OCI-LY7 (cell line): ENCODE measurements around the gene VKORC1. TPM values are rescaled to one million over a fixed set of nuclear protein-coding genes. Genes with fewer than 3 reads are reported as not detected.
A peak's percentile ranks its signal among the peaks of the same experiment; 100 is the strongest.

Source experiments
- BruUV-seq: library from RNA; stranded (reverse); fragments of 400-500 nt; replicated peaks from 2 replicates; lab custom pipeline; 2021; lab: Mats Ljungman, UMichigan
- CTCF ChIA-PET: fragments of 300-600 bp; sonication (Branson Sonifier 250); formaldehyde crosslinking; loops from one replicate; lab custom pipeline; 2022; ENCODE audit warnings: antibody characterized with exemption; ENCODE audit not compliant: unreplicated experiment; lab: Charles Lee
- POLR2A ChIA-PET: fragments of 300-600 bp; sonication (Branson Sonifier 250); formaldehyde crosslinking; loops from one replicate; lab custom pipeline; 2022; ENCODE audit warnings: antibody characterized with exemption; lab: Charles Lee
- DNase-seq: peaks from one replicate; pipeline ENCODE4 v3.0.0-alpha.2; 2015; ENCODE audit warnings: low spot score
- H2AFZ ChIP-seq: fragments of 200-600 bp; sonication (generic), shearing (Covaris generic); 2 replicates; pipeline ENCODE4 v1.6.1; 2014; ENCODE audit warnings: mild to moderate bottlenecking, antibody characterized with exemption, low read length, moderate library complexity
- H3K27ac ChIP-seq: fragments of 200-600 bp; sonication (generic); 2 replicates; pipeline ENCODE4 v1.5.1; 2014; ENCODE audit warnings: mixed run types, low read depth, mild to moderate bottlenecking, moderate library complexity, low read length, inconsistent platforms; ENCODE audit not compliant: poor library complexity, severe bottlenecking
- H3K36me3 ChIP-seq: fragments of 200-600 bp; sonication (generic); 2 replicates; pipeline ENCODE4 v1.6.1; 2014; ENCODE audit warnings: mild to moderate bottlenecking, antibody characterized with exemption, low read length, moderate library complexity, mixed read lengths; ENCODE audit not compliant: insufficient read depth
- H3K4me1 ChIP-seq: fragments of 200-600 bp; sonication (generic); 2 replicates; pipeline ENCODE4 v1.5.1; 2014; ENCODE audit warnings: mild to moderate bottlenecking, low read length; ENCODE audit not compliant: insufficient read depth, poor library complexity, severe bottlenecking
- H3K4me2 ChIP-seq: fragments of 200-600 bp; sonication (generic); 2 replicates; pipeline ENCODE4 v1.6.1; 2014; ENCODE audit warnings: mild to moderate bottlenecking, low read length
- H3K4me3 ChIP-seq: fragments of 200-600 bp; sonication (generic); 2 replicates; pipeline ENCODE4 v1.5.1; 2014; ENCODE audit warnings: mild to moderate bottlenecking, low read depth, low read length; ENCODE audit not compliant: poor library complexity, severe bottlenecking
- H3K79me2 ChIP-seq: fragments of 200-600 bp; sonication (generic); 2 replicates; pipeline ENCODE4 v1.6.1; 2016; ENCODE audit warnings: low read depth, mild to moderate bottlenecking, low read length, moderate library complexity, mixed read lengths; ENCODE audit not compliant: insufficient read depth
- H3K9me2 ChIP-seq: fragments of 200-600 bp; sonication (generic); 2 replicates; pipeline ENCODE4 v1.6.1; 2016; ENCODE audit warnings: mild to moderate bottlenecking, low read length, mixed read lengths; ENCODE audit not compliant: insufficient read depth
- H3K9me3 ChIP-seq: fragments of 200-600 bp; sonication (generic); 2 replicates; pipeline ENCODE4 v1.6.1; 2014; ENCODE audit warnings: mild to moderate bottlenecking, mixed run types, low read length, mixed read lengths
- H4K20me1 ChIP-seq: fragments of 200-600 bp; sonication (generic); 2 replicates; pipeline ENCODE4 v1.6.1; 2014; ENCODE audit warnings: mild to moderate bottlenecking, antibody characterized with exemption, low read length, moderate library complexity, mixed read lengths; ENCODE audit not compliant: insufficient read depth
- EZH2phosphoT487 ChIP-seq: fragments of 200-600 bp; sonication (generic); IDR thresholded peaks from 2 replicates; pipeline ENCODE4 v1.6.1; 2018; ENCODE audit warnings: low read depth, borderline replicate concordance, mild to moderate bottlenecking, mixed run types, antibody characterized with exemption, low read length, moderate library complexity, mixed read lengths
- intact Hi-C: fragments of 100-400 bp; cut with micrococcal nuclease; formaldehyde crosslinking; loops from one replicate; pipeline ENCODE4 v1.10.0; 2022; ENCODE audit not compliant: unreplicated experiment
- total RNA-seq, 2 experiments: library from RNA; depleted of rRNA in 1 of 2; stranded (reverse); fragments of >200 nt in 1 of 2; shearing (Covaris generic) in 1 of 2; gene quantifications; 2 replicates each; pipeline ENCODE4 v1.2.3, GENCODE V29; 2014 to 2022
- TF ChIP-seq, protein P1 (sequence below): fragments of 200-600 bp; sonication (generic); conservative IDR thresholded peaks from 2 replicates; pipeline ENCODE4 v1.5.1; 2014; ENCODE audit warnings: mild to moderate bottlenecking, antibody characterized with exemption, low read length, moderate library complexity, mixed read lengths

VKORC1 gene
- total RNA-seq, 2 experiments from 2014 or later, result 69.3 to 70.2 TPM

DNA sequence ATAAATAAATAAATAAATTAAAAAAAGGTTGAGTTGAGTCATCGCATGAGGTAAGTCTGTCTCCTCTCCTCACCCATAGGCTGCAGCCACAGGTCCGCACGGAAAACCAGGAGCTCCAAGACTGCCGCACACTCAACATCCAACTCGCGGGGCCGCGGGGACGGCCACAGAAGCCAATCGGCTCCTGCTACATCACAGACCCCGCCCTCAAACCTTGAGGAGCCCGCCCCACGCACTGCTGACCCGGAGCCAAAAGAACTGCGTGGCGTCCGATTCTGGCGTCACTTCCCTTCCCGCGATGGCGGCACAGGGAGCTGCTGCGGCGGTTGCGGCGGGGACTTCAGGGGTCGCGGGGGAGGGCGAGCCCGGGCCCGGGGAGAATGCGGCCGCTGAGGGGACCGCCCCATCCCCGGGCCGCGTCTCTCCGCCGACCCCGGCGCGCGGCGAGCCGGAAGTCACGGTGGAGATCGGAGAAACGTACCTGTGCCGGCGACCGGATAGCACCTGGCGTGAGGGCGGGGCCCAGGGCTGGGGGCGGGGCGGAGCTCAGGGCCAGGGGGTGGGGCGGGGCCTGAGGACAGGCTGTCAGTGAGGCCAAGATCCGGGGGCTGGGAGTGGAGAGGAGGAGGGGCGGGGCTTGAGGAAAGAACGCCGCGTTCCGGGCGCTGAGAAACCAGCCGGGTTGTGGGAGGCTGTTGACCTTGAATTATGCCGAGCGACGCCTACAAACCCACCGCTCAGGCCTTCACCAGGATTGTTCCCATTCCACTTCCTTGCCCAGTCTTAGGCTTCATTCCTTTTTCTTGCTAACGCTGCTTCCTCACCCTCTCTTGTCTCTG lies 23.0 kb upstream of the VKORC1 start, which contains the start of gene KAT8:
TSS of gene KAT8 (plus strand) at position 281 of the 839 bp plus-strand sequence. CDS start at position 299, 18 bp downstream.
- BruUV-seq, result TSS peak; percentile 87
- Histone ChIP-seq H3K4me3 (peak within 1 kb of the TSS; percentile 81), H4K20me1 (peaks cover 10% of the 10 kb centered on the region), H3K4me1 (peaks cover 8% of the 10 kb centered on the region), H3K9me2 (no peaks in the 10 kb centered on the region), H3K36me3 (peaks cover 46% of the 10 kb centered on the region), H3K79me2 (peaks cover 20% of the 10 kb centered on the region), H2AFZ (no peak within 1 kb of the TSS), H3K4me2 (peak within 1 kb of the TSS; percentile 88), H3K27ac (peak within 1 kb of the TSS; percentile 65), H3K9me3 (no peaks in the 10 kb centered on the region)
- ChIA-PET POLR2A (interaction anchor here (0.5 to 2.8 kb wide), 15 partner anchors 10 to 1672 kb away, joined by 3 to 16 read pairs (median 4); partner anchors contain the start of genes BCKDK, FUS, PRSS8 and VKORC1), CTCF (interaction anchor here (0.6 to 0.9 kb wide), 6 partner anchors 11 to 190 kb away, joined by 3 to 8 read pairs (median 6); partner anchors contain the start of genes FUS, ZNF646 and ZNF668)
- TF ChIP-seq, protein P1, sequence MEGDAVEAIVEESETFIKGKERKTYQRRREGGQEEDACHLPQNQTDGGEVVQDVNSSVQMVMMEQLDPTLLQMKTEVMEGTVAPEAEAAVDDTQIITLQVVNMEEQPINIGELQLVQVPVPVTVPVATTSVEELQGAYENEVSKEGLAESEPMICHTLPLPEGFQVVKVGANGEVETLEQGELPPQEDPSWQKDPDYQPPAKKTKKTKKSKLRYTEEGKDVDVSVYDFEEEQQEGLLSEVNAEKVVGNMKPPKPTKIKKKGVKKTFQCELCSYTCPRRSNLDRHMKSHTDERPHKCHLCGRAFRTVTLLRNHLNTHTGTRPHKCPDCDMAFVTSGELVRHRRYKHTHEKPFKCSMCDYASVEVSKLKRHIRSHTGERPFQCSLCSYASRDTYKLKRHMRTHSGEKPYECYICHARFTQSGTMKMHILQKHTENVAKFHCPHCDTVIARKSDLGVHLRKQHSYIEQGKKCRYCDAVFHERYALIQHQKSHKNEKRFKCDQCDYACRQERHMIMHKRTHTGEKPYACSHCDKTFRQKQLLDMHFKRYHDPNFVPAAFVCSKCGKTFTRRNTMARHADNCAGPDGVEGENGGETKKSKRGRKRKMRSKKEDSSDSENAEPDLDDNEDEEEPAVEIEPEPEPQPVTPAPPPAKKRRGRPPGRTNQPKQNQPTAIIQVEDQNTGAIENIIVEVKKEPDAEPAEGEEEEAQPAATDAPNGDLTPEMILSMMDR, result no peak
- TF ChIP-seq EZH2phosphoT487, result no peak
- intact Hi-C loops, result loop anchor here (1.0 to 10.0 kb wide), 5 partner anchors 25 to 337 kb away; partner anchors contain the start of genes ARMC5, FBXL19, FUS and ZNF646
- peak; percentile 99 for DNase-seq

DNA sequence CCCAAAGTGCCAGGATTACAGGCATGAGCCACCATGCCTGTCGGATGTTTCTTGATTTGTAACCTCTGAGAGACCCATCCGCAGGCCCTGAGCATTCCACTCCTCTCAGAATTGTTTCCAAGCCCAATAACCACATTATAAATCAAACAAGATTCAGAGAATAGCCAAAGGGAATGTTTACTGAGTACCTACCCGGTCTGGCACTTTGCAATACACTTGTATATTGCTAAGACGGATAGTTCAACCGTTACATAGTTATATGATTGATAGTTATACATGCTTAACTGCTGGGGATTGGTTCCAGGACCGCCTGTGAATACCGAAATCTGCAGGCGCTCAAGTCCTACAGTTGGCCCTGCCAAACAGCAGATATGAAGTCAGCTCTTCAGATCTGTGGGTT lies 19.9 kb upstream of the VKORC1 start:
- POLR2A ChIA-PET, result interaction anchor here (0.7 kb wide), 2 partner anchors 16 to 87 kb away, joined by 3 to 4 read pairs; no protein-coding TSS in a partner anchor
- CTCF ChIA-PET, result no interaction called here

More for the DNA sequence above, 19.9 kb upstream of the VKORC1 start:
- no peak for DNase-seq
- H3K27ac ChIP-seq, result no peak overlapping the region
- H4K20me1 ChIP-seq, result peaks cover 10% of the 10 kb centered on the region
- peaks cover 8% of the 10 kb centered on the region for H3K4me1 ChIP-seq
- TF ChIP-seq, protein P1, result no peak
- TF ChIP-seq EZH2phosphoT487, result no peak
- H2AFZ ChIP-seq, result no peak overlapping the region
- H3K79me2 ChIP-seq, result peaks cover 16% of the 10 kb centered on the region
- BruUV-seq, result no TSS peak
- no peaks in the 10 kb centered on the region for H3K9me2 ChIP-seq
- peaks cover 41% of the 10 kb centered on the region for H3K36me3 ChIP-seq
- H3K4me3 ChIP-seq, result no peak overlapping the region
- H3K4me2 ChIP-seq, result no peak overlapping the region
- no peaks in the 10 kb centered on the region for H3K9me3 ChIP-seq
- intact Hi-C loops, result loop anchor here (10.0 kb wide), 1 partner anchor 340 kb away; the partner anchor contains the start of gene ARMC5
